Urothelium cell line (cell line): ENCODE data around the gene PKHD1.
"Not testable (repeated sequence)": the region's sequence is repeated elsewhere in the genome, so short reads cannot be mapped to it uniquely, and the experiment has no call there.

Experiments
- DNase-seq: peaks from one replicate; pipeline ENCODE4 v3.0.0; 2011; ENCODE audit warnings: low spot score, mixed read lengths
- FAIRE-seq: peaks from 2 replicates; lab custom pipeline; 2011; peaks lifted over from hg19 to GRCh38; lab: Jason Lieb, UNC

Gene PKHD1

GRCh38 chr6:51936531-51937290 is 150.7 kb downstream of the PKHD1 start:
- FAIRE-seq (no peak), DNase-seq (no peak)

DNA sequence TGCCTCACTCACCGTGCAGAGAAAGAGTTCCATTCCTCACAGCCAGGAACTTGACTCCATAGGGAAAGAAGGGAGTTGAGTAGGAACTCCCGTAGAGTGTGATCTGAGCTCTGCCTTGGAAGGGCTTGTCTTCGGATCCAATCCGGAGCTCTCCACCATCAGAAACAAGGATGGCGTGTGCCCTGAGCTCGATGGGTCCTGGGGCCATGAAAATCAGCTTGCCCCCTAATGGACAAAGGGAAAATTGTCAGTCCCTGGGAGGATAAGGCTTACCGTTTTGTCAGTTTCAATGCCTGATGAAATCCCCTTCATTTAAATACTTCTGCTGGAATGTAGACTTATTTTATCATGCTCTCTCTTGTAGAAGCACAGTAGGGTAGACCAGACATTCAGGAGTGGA is 153.3 kb downstream of the PKHD1 start:
- peak; percentile 43 for DNase-seq
- FAIRE-seq: no peak

DNA sequence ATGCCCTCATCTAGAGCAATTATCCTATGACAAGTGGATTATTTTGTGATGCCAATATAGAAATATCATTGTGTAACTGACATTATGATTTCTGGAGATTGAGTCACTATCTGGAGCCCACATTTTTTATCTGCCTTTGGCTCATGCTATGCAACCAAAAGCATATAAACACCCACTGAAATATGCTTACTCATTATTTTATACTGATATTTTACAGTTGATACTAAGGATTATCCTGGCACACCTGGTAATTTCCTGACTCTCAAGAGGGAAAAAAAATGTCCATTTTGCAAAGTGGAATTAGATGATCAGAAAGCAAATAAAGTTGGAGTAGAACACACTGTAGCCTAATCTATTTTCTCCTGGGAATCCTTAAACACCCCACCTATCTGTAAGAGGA is 154.5 kb downstream of the PKHD1 start:
- FAIRE-seq (no peak), DNase-seq (no peak)

DNA sequence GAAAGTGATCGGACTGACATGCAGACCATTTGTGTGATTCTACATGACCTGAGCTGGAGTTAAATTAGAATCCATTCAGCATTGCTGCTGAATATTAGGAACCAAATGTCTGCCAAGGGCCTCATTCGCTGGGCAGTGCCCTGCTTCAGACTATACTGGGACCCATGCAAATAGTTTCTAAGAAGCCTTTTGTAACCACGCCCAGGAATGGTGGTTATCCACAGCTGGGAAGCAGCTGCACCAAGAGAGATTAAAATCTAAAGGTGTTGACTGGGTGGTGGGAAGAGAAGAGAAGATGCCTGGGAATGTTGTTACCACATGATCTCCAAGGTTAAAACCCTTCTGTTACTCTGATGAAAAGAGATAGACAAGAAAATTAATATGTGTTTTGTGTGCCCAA is 156.8 kb downstream of the PKHD1 start:
- FAIRE-seq (no peak), DNase-seq (no peak)

- no peak for FAIRE-seq
- DNase-seq: no peak
These were observed 157.4 kb downstream of the PKHD1 start for GRCh38 chr6:51929934-51930574.

GRCh38 chr6:51928320-51928719 is 159.1 kb downstream of the PKHD1 start:
- DNase-seq: no peak
- no peak for FAIRE-seq

GRCh38 chr6:51927450-51927849 is 160.0 kb downstream of the PKHD1 start:
- DNase-seq (no peak), FAIRE-seq (no peak)

DNA sequence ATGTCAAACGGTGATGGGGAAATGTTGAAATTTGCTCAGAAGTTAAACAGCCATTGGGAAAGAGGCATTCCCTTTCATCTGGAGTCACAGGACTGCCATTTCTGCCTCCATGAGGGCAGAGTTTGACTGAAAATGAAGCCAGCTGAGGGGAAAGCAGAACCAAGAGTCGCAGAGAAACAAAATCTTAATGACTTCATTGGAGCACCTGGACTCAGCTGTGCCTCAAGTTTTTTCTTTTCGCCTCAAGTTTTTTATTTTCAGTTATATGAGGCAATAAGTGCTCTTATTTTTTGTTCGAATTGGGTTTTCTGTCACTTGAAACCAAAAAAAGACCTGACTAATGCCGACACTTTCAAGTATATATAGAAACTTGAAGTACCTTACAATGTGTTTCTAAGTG is 161.3 kb downstream of the PKHD1 start:
- FAIRE-seq: no peak

DNA sequence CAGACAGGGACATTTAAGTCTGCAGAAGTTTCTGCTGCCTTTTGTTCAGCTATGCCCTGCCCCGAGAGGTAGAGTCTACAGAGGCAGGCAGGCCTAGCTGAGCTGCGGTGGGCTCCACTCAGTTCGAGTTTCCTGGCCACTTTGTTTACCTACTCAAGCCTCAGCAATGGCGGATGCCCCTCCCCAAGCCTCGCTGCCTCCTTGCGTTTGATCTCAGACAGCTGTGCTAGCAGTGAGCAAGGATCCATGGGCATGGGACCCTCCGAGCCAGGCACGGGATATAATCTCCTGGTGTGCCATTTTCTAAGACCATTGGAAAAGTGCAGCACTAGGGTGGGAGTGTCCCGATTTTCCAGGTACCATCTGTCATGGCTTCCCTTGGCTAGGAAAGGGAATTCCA is 164.9 kb downstream of the PKHD1 start:
- DNase-seq, FAIRE-seq: not testable (repeated sequence)

More for the DNA sequence above, 161.3 kb downstream of the PKHD1 start:
- no peak for DNase-seq

- FAIRE-seq, DNase-seq: not testable (repeated sequence)
These were observed 169.1 kb downstream of the PKHD1 start for GRCh38 chr6:51918347-51918746.

- no peak for FAIRE-seq
- DNase-seq: no peak
These were observed 172.3 kb downstream of the PKHD1 start for GRCh38 chr6:51915098-51915497.

GRCh38 chr6:51913265-51913664 is 174.1 kb downstream of the PKHD1 start:
- no peak for DNase-seq

DNA sequence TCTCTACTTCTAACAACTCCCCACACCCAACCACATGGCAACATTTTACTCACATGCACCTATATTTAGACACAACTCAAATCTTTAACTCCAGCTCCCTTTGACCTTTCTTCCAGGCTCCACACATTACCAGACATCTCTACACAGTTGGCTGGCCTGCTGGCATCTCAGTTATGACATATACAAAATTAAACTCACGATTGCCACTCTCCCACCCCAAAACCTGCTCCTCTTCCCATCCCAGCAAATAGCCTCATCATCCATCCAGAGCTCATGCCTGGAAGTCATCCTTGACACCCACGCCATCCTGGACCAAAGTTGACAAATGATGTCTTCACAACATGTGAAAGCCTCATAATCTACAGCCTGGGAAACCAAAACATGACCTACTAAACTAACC is 176.6 kb downstream of the PKHD1 start:
- FAIRE-seq (no peak), DNase-seq (no peak)

More at GRCh38 chr6:51913265-51913664, 174.1 kb downstream of the PKHD1 start:
- FAIRE-seq: no peak

DNA sequence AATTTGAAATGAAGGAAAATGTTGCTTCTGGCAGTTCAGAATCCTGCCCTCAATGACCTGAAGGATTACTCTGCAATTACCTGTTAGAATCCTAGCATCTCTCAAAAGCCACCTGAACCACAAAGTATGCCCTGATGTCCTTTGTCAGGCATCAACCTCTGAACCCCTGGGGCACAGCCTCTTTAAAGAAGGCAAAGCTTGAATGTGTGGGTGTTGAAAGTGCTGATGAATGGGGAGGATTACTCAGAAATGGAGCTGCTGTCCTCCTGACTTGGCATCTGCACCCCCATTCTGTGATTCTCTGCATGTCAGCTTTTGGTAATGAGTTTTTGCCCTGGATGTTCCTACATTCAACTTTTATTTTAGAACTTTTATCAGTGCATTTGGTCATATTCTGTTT is 179.2 kb downstream of the PKHD1 start:
- FAIRE-seq (no peak), DNase-seq (no peak)

- FAIRE-seq: no peak
- no peak for DNase-seq
These were observed 185.3 kb downstream of the PKHD1 start for GRCh38 chr6:51901766-51902764.

DNA sequence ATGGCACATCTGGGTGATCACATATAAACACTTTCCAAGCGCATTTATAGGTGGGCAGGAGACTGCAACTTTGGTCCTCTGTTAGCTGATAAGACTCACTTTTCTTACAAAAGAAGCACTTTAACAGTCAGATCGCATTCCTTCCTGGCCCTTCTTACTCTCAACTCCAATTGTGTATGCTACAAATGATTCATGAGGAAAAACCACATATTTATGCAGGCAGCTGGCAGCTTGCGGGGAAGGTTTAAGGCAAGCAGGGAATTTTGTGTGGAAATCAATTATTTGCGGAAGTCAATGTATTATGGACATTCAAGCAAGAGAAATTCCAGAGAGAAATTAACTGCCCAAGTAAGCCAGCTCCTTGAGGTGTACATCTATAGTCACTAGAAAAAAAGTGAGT is 194.0 kb downstream of the PKHD1 start:
- FAIRE-seq: no peak
- DNase-seq: no peak

DNA sequence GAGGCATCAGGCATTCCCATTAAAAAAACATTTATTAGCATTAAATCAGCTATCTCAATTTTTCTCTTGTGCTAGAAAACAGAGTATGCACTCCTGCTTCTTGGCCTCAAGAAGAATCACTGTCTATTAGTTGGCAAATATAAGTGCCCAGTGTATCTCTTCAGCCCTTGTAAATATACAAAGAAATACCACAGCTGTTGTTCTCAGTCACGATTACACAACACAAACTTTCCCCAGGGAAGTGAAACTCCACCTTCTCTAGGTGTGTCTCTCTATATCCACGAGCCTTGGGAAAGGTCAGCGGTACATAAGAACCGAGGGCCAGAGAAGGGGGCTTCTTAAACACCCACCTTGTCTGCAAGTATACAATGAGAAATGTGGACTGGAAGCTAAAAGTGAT is 194.7 kb downstream of the PKHD1 start:
- FAIRE-seq: no peak
- DNase-seq: no peak

DNA sequence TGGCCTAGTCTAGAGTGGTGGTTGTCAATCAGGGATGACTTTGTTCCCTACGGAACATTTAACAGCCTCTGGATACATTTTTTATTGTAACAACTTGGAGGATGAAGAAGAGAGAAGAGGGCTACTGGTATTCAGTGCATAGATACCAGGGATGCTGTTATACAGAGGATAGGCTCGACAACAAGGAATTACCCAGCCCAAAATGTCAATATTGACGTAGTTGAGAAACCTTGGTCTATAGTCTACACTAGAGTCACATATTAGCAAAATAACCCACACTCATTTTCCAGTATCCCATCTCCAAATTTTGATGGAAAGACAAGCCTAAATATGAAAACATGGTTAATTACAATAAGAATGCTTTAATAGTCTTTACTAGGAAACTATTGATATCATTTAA is 195.1 kb downstream of the PKHD1 start:
- no peak for FAIRE-seq
- DNase-seq: no peak

DNA sequence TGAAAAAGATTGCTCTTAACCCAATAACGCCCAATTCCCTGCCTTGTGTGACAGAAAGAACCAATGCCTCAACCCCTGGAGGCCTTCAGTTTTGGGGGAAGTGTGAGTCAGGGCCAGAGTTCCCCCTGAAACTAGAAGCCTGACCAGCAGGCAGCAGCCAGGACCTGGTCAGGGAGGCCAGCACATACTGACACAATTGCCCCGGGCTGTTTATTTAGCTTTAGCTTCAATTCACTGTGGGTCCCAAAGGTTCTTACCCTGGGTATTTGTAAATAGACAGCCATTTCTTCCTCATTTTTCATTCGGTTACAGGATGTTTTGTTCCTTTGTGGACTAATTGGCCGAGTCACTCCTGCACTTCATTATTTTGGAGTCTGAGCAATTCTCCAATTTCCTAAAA is 195.6 kb downstream of the PKHD1 start:
- no peak for DNase-seq
- no peak for FAIRE-seq

GRCh38 chr6:51887859-51888258 is 199.6 kb downstream of the PKHD1 start:
- no peak for FAIRE-seq
- no peak for DNase-seq

- FAIRE-seq (no peak), DNase-seq (no peak)
These were observed 201.5 kb downstream of the PKHD1 start for GRCh38 chr6:51885957-51886356.
